Inflammatory macrophage treated with lipopolysaccharide for 4 hours (primary cell): Measurements from ENCODE around the gene FUT8.

ENCODE experiments used
- DNase-seq: peaks from one replicate; pipeline ENCODE4 v3.0.0-alpha.2; 2020

The FUT8 gene

GRCh38 chr14:65496178-65496993 lies 83.9 kb downstream of the FUT8 start:
- no peak for DNase-seq

- DNase-seq = no peak
Measured at GRCh38 chr14:65499138-65499537, 86.6 kb downstream of the FUT8 start.

GRCh38 chr14:65500075-65500474 lies 87.5 kb downstream of the FUT8 start:
- no peak for DNase-seq

GRCh38 chr14:65501328-65501727 lies 88.8 kb downstream of the FUT8 start:
- no peak for DNase-seq

- DNase-seq = no peak
Measured at GRCh38 chr14:65502676-65503124, 90.2 kb downstream of the FUT8 start.

- no peak for DNase-seq
Measured at GRCh38 chr14:65503771-65504170, 91.2 kb downstream of the FUT8 start.

GRCh38 chr14:65506801-65507200 lies 94.3 kb downstream of the FUT8 start:
- no peak for DNase-seq

GRCh38 chr14:65509842-65510241 lies 97.3 kb downstream of the FUT8 start:
- no peak for DNase-seq

- DNase-seq = no peak
Measured at GRCh38 chr14:65513671-65514070, 101.1 kb downstream of the FUT8 start.

- DNase-seq = no peak
Measured at GRCh38 chr14:65517635-65518542, 105.4 kb downstream of the FUT8 start.

GRCh38 chr14:65528069-65528468 lies 115.5 kb downstream of the FUT8 start:
- DNase-seq = no peak

GRCh38 chr14:65531148-65531547 lies 118.6 kb downstream of the FUT8 start:
- no peak for DNase-seq

GRCh38 chr14:65533736-65534404 lies 121.3 kb downstream of the FUT8 start:
- DNase-seq = no peak

GRCh38 chr14:65536781-65537423 lies 124.4 kb downstream of the FUT8 start:
- no peak for DNase-seq

- DNase-seq = no peak
Measured at GRCh38 chr14:65548878-65549277, 136.3 kb downstream of the FUT8 start.

GRCh38 chr14:65549429-65549828 lies 136.9 kb downstream of the FUT8 start:
- no peak for DNase-seq

- DNase-seq = no peak
Measured at GRCh38 chr14:65550779-65551643, 138.5 kb downstream of the FUT8 start.

- DNase-seq = no peak
Measured at GRCh38 chr14:65552724-65553123, 140.2 kb downstream of the FUT8 start.

GRCh38 chr14:65554837-65555236 lies 142.3 kb downstream of the FUT8 start:
- no peak for DNase-seq

GRCh38 chr14:65555358-65555757 lies 142.8 kb downstream of the FUT8 start:
- DNase-seq = no peak

- DNase-seq = no peak
Measured at GRCh38 chr14:65558363-65558762, 145.8 kb downstream of the FUT8 start.
